Measurements from ENCODE around the gene FOXRED2. TPM values are rescaled to one million over a fixed set of nuclear protein-coding genes. Genes with fewer than 3 reads are reported as not detected.

The FOXRED2 gene
- total RNA-seq = 11.7 and 18.0 TPM in 2 replicates

DNA sequence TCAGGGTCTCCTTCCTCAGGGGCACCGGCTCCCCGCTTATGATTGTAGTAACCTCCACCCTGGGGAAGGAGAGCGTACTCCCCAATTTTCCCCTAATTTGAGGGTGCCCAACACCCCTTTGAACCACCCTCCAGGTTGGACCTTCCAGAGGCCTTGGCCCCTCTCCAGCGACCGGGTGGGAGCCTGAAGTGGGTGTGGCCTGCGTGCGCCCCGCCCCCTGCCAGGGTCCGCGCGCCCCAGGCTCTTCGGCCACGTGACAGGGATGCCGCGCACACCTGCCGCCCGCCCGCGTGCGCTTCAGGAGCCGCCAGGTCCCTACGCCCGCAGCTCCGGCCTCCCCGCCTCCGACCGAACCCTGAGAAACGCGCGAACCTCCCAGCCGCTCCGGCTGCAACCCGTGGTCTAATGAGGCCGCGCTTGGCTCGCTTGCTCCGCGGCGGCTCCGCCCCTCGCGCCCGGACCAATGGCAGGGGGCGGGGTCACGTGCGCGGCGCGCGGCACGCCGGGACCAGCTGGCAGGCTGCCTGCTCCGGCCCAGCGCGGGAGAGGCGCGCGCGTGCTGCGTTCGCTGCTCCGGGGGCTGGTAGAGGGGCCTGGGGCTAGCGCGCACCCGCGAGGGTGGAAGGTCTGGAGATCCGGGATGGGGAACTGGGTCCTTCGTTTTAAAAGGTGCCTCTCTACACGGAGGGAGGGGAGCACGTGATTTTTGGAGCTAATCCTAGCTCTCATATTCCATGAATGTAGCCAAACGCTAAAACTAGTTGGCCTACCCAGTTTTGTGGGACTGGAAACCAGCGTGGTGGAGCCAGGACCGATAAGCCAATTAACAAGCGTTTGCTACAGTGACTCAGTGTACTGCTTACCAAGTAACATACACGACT is at the start of gene FOXRED2:
TSS of gene FOXRED2 (minus strand) at position 404 of the 881 bp plus-strand sequence. CDS start 618 bp downstream, outside the sequence.

DNA sequence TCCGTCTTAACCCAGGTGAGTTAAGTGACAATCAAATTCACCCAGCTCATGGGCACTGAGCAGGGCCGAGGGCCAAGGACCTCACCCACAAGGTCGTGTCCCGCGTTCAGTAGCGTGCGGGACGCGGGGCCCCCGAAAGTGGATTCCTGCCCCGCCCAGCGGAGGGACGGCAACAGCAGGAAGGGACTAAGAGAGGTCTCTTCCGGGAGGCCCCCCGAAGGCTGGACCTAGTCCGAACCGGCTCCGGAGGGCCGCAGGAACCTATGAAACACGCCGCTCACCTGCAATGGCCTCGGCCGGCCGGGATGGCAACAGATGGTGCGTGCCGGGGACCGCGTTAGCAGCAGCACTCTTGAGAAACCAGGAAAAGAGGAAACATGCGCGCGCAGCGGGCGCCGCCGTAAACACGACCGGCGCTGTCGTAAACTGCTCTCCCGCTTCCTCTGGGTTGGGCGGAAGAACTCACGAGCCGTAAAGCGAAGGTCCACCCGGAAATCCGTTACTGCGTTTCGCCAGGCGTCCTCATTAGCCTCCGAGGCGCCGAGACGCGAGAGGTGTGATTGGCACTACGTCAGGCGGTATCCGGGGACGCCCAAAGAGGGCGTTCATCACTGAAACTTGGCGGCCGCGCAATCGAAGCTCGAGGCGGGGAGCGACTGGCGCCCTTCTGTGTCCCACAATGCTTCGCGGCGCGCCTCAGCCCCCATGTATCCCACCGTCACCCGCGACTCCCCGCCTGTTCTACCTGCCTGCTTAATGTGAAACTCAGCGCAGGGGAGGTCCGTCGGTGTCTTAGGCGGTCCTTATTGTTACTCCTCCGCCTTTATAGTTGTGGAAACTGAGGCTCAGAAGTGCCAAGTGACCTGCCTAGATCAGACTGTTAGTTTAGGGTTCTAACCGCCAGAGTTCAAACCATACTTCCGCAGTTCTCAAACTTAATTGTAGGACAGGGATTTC is 22.2 kb upstream of the FOXRED2 start, which contains the start of gene EIF3D:
TSS of gene EIF3D (minus strand) at position 372 of the 957 bp plus-strand sequence. CDS start 3,045 bp downstream, outside the sequence.

GRCh38 chr22:36481393-36482168 is 25.3 kb downstream of the FOXRED2 start, which contains the start of gene TXN2:
TXN2 (minus strand) TSS chr22:36481640; CDS start chr22:36480837, 803 bp downstream.

Other genes starting within 250 kb of the FOXRED2 start
- 215 and 459 TPM in 2 replicates for gene MYH9, start 119.1 kb downstream of the FOXRED2 start, total RNA-seq
- gene TXN2, start 25.4 kb downstream of the FOXRED2 start, total RNA-seq = 66.7 and 101 TPM in 2 replicates
- 263 and 280 TPM in 2 replicates for gene EIF3D, start 22.1 kb upstream of the FOXRED2 start, total RNA-seq
- gene CACNG2, start 196.7 kb upstream of the FOXRED2 start, total RNA-seq = not detected in 2 replicates